B cell (primary cell): ENCODE results near the gene TFEB. TPM values are rescaled to one million over a fixed set of nuclear protein-coding genes. Genes with fewer than 3 reads are reported as not detected.
A peak's percentile ranks its signal among the peaks of the same experiment; 100 is the strongest.

Experiments
- ATAC-seq: fragments of 200-7000 bp; cut with Tn5 transposase; one replicate; pipeline ENCODE4 v1.10.0; 2021; ENCODE audit warnings: low read depth, mild to moderate bottlenecking, moderate number of reproducible peaks, moderate library complexity
- CTCF ChIA-PET: fragments of 350-600 bp; sonication (Branson Sonifier 250); formaldehyde crosslinking; loops from one replicate; lab custom pipeline; 2021; ENCODE audit warnings: antibody characterized with exemption, inconsistent platforms; lab: Charles Lee
- POLR2A ChIA-PET: fragments of 350-600 bp; sonication (Branson Sonifier 250); formaldehyde crosslinking; loops from one replicate; lab custom pipeline; 2021; ENCODE audit warnings: antibody characterized with exemption; lab: Charles Lee
- DNase-seq: peaks from one replicate; pipeline ENCODE4 v3.0.0; 2013
- H2AFZ ChIP-seq: 2 replicates; pipeline ENCODE4 v1.6.1; 2012; ENCODE audit warnings: mild to moderate bottlenecking, low read depth, low read length; ENCODE audit not compliant: insufficient read depth, poor library complexity, severe bottlenecking
- H3K27ac ChIP-seq, 2 donors: 1 replicate in 1 of 2; 2 replicates in 1 of 2; pipeline ENCODE4 v1.5.1; 2012 to 2013; ENCODE audit warnings: low read length in 2 of 2, mild to moderate bottlenecking in 2 of 2, moderate library complexity in 1 of 2
- H3K27me3 ChIP-seq, 4 experiments: fragments of 200-600 bp in 1 of 4; sonication (generic) in 1 of 4; replicated peaks in 1 of 4; 1 replicate in 2 of 4; 2 replicates in 2 of 4; pipeline versions ENCODE4 v1.6.1 to v1.7.0; 2013 to 2016; ENCODE audit warnings: low read length in 3 of 4, mild to moderate bottlenecking in 2 of 4, mixed read lengths in 1 of 4, moderate library complexity in 1 of 4; ENCODE audit not compliant: insufficient read depth in 4 of 4, control insufficient read depth in 3 of 4; ENCODE audit errors: control extremely low read depth in 1 of 4
- H3K36me3 ChIP-seq, 2 experiments: replicated peaks in 1 of 2; 1 replicate in 1 of 2; 2 replicates in 1 of 2; pipeline versions ENCODE4 v1.6.1 to v1.7.1; 2013; ENCODE audit warnings: low read length in 1 of 2; ENCODE audit not compliant: insufficient read depth in 2 of 2, control insufficient read depth in 1 of 2; ENCODE audit errors: control extremely low read depth in 1 of 2, extremely low read depth in 1 of 2
- H3K4me1 ChIP-seq, 2 donors: fragments of 200-600 bp in 1 of 2; sonication (generic) in 1 of 2; 1 replicate in 1 of 2; 2 replicates in 1 of 2; pipeline versions ENCODE4 v1.5.1 to v1.6.1; 2013 to 2017; ENCODE audit warnings: low read length in 2 of 2; ENCODE audit not compliant: control insufficient read depth in 2 of 2, insufficient read depth in 2 of 2
- H3K4me2 ChIP-seq: replicated peaks from 2 replicates; pipeline ENCODE3; 2012; ENCODE audit warnings: mild to moderate bottlenecking, low read depth, low read length; ENCODE audit not compliant: poor library complexity, severe bottlenecking
- H3K4me3 ChIP-seq, 5 experiments: fragments of 200-600 bp in 1 of 5; sonication (generic) in 1 of 5; 1 replicate in 3 of 5; 2 replicates in 2 of 5; pipeline versions ENCODE4 v1.5.1 to v1.7.0; 2011 to 2016; ENCODE audit warnings: low read length in 4 of 5, mild to moderate bottlenecking in 4 of 5, low read depth in 2 of 5, control low read depth in 1 of 5, moderate library complexity in 1 of 5; ENCODE audit not compliant: insufficient read depth in 1 of 5; ENCODE audit errors: control extremely low read depth in 1 of 5, extremely low read depth in 1 of 5
- H3K79me2 ChIP-seq: fragments of 200-600 bp; sonication (generic); one replicate; pipeline ENCODE4 v1.6.0; 2016; ENCODE audit warnings: low read length; ENCODE audit not compliant: control insufficient read depth, insufficient read depth
- H3K9ac ChIP-seq: fragments of 200-600 bp; sonication (generic); 2 replicates; pipeline ENCODE4 v1.6.1; 2017; ENCODE audit warnings: mild to moderate bottlenecking, low read length, moderate library complexity
- H3K9me3 ChIP-seq, 3 donors: one replicate each; pipeline versions ENCODE4 v1.6.1 to v1.7.1; 2013; ENCODE audit warnings: low read length in 2 of 3; ENCODE audit not compliant: control insufficient read depth in 2 of 3, insufficient read depth in 1 of 3; ENCODE audit errors: control extremely low read depth in 1 of 3
- H4K20me1 ChIP-seq: 2 replicates; pipeline ENCODE4 v1.6.0; 2012; ENCODE audit warnings: mild to moderate bottlenecking, low read length; ENCODE audit not compliant: insufficient read depth, control insufficient read depth, poor library complexity, severe bottlenecking
- H3K27ac Mint-ChIP-seq: one replicate; pipeline ENCODE4 v1.8.0; 2021; ENCODE audit warnings: mixed read lengths
- H3K27me3 Mint-ChIP-seq: one replicate; pipeline ENCODE4 v1.8.0; 2021; ENCODE audit warnings: mixed read lengths
- H3K4me1 Mint-ChIP-seq: one replicate; pipeline ENCODE4 v1.8.0; 2021; ENCODE audit warnings: mixed read lengths
- H3K4me3 Mint-ChIP-seq: one replicate; pipeline ENCODE4 v1.8.0; 2021; ENCODE audit warnings: mixed read lengths
- H3K9me3 Mint-ChIP-seq: one replicate; pipeline ENCODE4 v1.8.0; 2022; ENCODE audit warnings: mixed read lengths; ENCODE audit not compliant: insufficient read depth
- CTCF ChIP-seq: fragments of 200-600 bp; IDR thresholded peaks from one replicate; pipeline ENCODE4 v1.8.0; 2022; ENCODE audit warnings: antibody characterized with exemption, mild to moderate bottlenecking
- EZH2 ChIP-seq: IDR thresholded peaks from 2 replicates; pipeline ENCODE4 v1.6.1; 2012; ENCODE audit warnings: borderline replicate concordance, low read depth, mild to moderate bottlenecking, moderate library complexity, low read length; ENCODE audit not compliant: insufficient read depth, poor library complexity, severe bottlenecking
- WGBS: methylation state at CpG from one replicate; pipeline ENCODE4 v1.1.5; 2013; ENCODE audit warnings: missing lambda C conversion rate; ENCODE audit not compliant: insufficient coverage; 5-methylcytosine and 5-hydroxymethylcytosine counted together
- intact Hi-C: fragments of 100-400 bp; cut with micrococcal nuclease; formaldehyde crosslinking; loops from one replicate; pipeline ENCODE4 v1.10.0; 2022
- polyA plus RNA-seq: library from polyadenylated mRNA; depleted of rRNA; stranded (reverse); fragments of >200 nt; gene quantifications from 2 replicates; pipeline ENCODE4 v1.2.3, GENCODE V29; 2012
- total RNA-seq, 2 donors: library from RNA; stranded (reverse); fragments of 120-200 nt in 1 of 2; gene quantifications; 1 replicate in 1 of 2; 2 replicates in 1 of 2; pipeline versions ENCODE4 v1.2.3 to v1.2.4, GENCODE V29; 2013 to 2022

TFEB gene
- total and polyA plus RNA-seq, 2 donors (not counting 1 experiment from before 2014, with no cell fraction given): 113 to 148 TPM

GRCh38 chr6:41707565-41708200 is 27.7 kb downstream of the TFEB start:
- Mint-ChIP-seq H3K9me3 (no peaks in the 10 kb centered on the region), H3K27me3 (no peaks in the 10 kb centered on the region), H3K27ac (peak overlapping the region; percentile 100), H3K4me1 (peaks cover 94% of the 10 kb centered on the region), H3K4me3 (peak overlapping the region; percentile 86)
- Histone ChIP-seq H3K36me3 (peaks cover 4 to 56% of the 10 kb centered on the region in 2 experiments), H3K27ac (peak overlapping the region; percentile 83 to 96), H2AFZ (peak overlapping the region; percentile 17), H3K4me3 (peak overlapping the region in 3 of 5 experiments; percentile 4 to 27 (median 22)), H3K4me2 (peak overlapping the region; percentile 82), H3K79me2 (peaks cover 97% of the 10 kb centered on the region), H3K9me3 (no peaks in the 10 kb centered on the region), H3K27me3 (no peaks in the 10 kb centered on the region), H3K9ac (peak overlapping the region; percentile 65), H3K4me1 (peaks cover 74 to 87% of the 10 kb centered on the region in 2 donors), H4K20me1 (peaks cover 21% of the 10 kb centered on the region)
- peak; percentile 76 for DNase-seq
- CTCF ChIA-PET: interaction anchor here (5.3 to 8.3 kb wide), 3 partner anchors 9 to 27 kb away, joined by 145 to 303 read pairs (median 176); partner anchors contain the start of gene TFEB
- TF ChIP-seq EZH2: no peak
- no peak for TF ChIP-seq CTCF
- WGBS: 7% methylated on average over 8 of the region's 14 CpGs
- POLR2A ChIA-PET: interaction anchor here (0.9 to 11.0 kb wide), 6 partner anchors 9 to 26 kb away, joined by 4 to 342 read pairs (median 28); partner anchors contain the start of gene TFEB
- intact Hi-C loops: loop anchor here (2.0 to 10.0 kb wide), 3 partner anchors 25 to 187 kb away; partner anchors contain the start of genes FOXP4 and USP49
- ATAC-seq: peak; percentile 11
